GM12878 (cell line): Measurements from ENCODE around the gene FCRL6. TPM values are rescaled to one million over a fixed set of nuclear protein-coding genes. Genes with fewer than 3 reads are reported as not detected.

ENCODE experiments used
- ATAC-seq: fragments of 200-7000 bp; cut with Tn5 transposase; 3 replicates; pipeline ENCODE4 v1.9.1; 2020; ENCODE audit warnings: mild to moderate bottlenecking, moderate library complexity
- BruUV-seq: library from RNA; stranded (reverse); fragments of 400-500 nt; replicated peaks from 2 replicates; lab custom pipeline; 2021; lab: Mats Ljungman, UMichigan
- CTCF ChIA-PET: fragments of 300-600 bp; sonication (Branson Sonifier 250); formaldehyde crosslinking; extraction: SDS; loops from one replicate; lab custom pipeline; 2021; ENCODE audit warnings: inconsistent platforms; lab: Yijun Ruan, JAX
- POLR2A ChIA-PET: fragments of 350-600 bp; formaldehyde crosslinking; extraction: SDS; loops from one replicate; lab custom pipeline; 2021; ENCODE audit warnings: inconsistent platforms; lab: Charles Lee
- RAD21 ChIA-PET: fragments of 300-600 bp; sonication (Branson Sonifier 250); formaldehyde crosslinking; loops from one replicate; lab custom pipeline; 2023; ENCODE audit warnings: antibody characterized with exemption; ENCODE audit not compliant: unreplicated experiment; lab: Charles Lee
- SMC1A ChIA-PET: fragments of 300-600 bp; sonication (Branson Sonifier 250); formaldehyde crosslinking; loops from one replicate; lab custom pipeline; 2023; ENCODE audit not compliant: unreplicated experiment, uncharacterized antibody; lab: Charles Lee
- DNase-seq: peaks from one replicate; pipeline ENCODE4 v3.0.0-alpha.2; 2011; ENCODE audit warnings: low read depth, low spot score
- FAIRE-seq: peaks from 3 replicates; lab custom pipeline; 2011; peaks lifted over from hg19 to GRCh38; lab: Jason Lieb, UNC
- H2AFZ ChIP-seq: 2 replicates; pipeline ENCODE4 v1.6.0; 2011; ENCODE audit warnings: low read depth, low read length, control low read depth; ENCODE audit not compliant: control insufficient read depth
- H3K27ac ChIP-seq: 2 replicates; pipeline ENCODE4 v1.5.1; 2011; ENCODE audit warnings: control low read depth; ENCODE audit not compliant: control insufficient read depth, insufficient read depth
- H3K27me3 ChIP-seq, 2 experiments: replicated peaks in 1 of 2; 2 replicates each; pipeline versions ENCODE4 v1.6.0 to v1.6.1; 2011; ENCODE audit warnings: low read length in 1 of 2; ENCODE audit not compliant: control insufficient read depth in 2 of 2, insufficient read depth in 2 of 2
- H3K36me3 ChIP-seq, 2 experiments: 2 replicates each; pipeline ENCODE4 v1.5.1; 2011; ENCODE audit warnings: low read length in 1 of 2; ENCODE audit not compliant: control insufficient read depth in 2 of 2, insufficient read depth in 2 of 2
- H3K4me1 ChIP-seq: 2 replicates; pipeline ENCODE4 v1.6.1; 2011; ENCODE audit warnings: mild to moderate bottlenecking, low read length, moderate library complexity, mixed read lengths; ENCODE audit not compliant: control insufficient read depth, insufficient read depth
- H3K4me2 ChIP-seq: 2 replicates; pipeline ENCODE4 v1.6.0; 2011; ENCODE audit warnings: control low read depth; ENCODE audit not compliant: control insufficient read depth, insufficient read depth
- H3K4me3 ChIP-seq: fragments of 200-600 bp; sonication (generic); 2 replicates; pipeline ENCODE4 v1.5.1; 2016
- H3K79me2 ChIP-seq: 2 replicates; pipeline ENCODE4 v1.6.0; 2011; ENCODE audit warnings: low read length; ENCODE audit not compliant: control insufficient read depth, insufficient read depth
- H3K9ac ChIP-seq: 2 replicates; pipeline ENCODE4 v1.8.0; 2011; ENCODE audit warnings: low read length, control low read depth, mixed read lengths; ENCODE audit not compliant: control insufficient read depth, insufficient read depth
- H3K9me3 ChIP-seq: replicated peaks from 3 replicates; pipeline ENCODE4 v1.5.1; 2011; ENCODE audit warnings: mild to moderate bottlenecking, low read length; ENCODE audit not compliant: control insufficient read depth, insufficient read depth
- H4K20me1 ChIP-seq: 2 replicates; pipeline ENCODE4 v1.6.0; 2011; ENCODE audit not compliant: control insufficient read depth, insufficient read depth
- BCL11A ChIP-seq: IDR thresholded peaks from 2 replicates; pipeline ENCODE4 v1.6.1; 2011; ENCODE audit warnings: low read depth, low read length
- EP300 ChIP-seq, 2 experiments: fragments of 150-350 bp in 1 of 2; IDR thresholded peaks; 2 replicates each; pipeline ENCODE4 v1.6.1; 2011 to 2012; ENCODE audit warnings: low read depth in 2 of 2, low read length in 2 of 2, borderline replicate concordance in 1 of 2, improper control_type of control experiment in 1 of 2, inconsistent platforms in 1 of 2; ENCODE audit not compliant: control insufficient read depth in 1 of 2
- HSF1 ChIP-seq: fragments of 150-350 bp; IDR thresholded peaks from 2 replicates; pipeline ENCODE4 v1.6.1; 2014; ENCODE audit warnings: mild to moderate bottlenecking, low read depth, low read length
- JUNB ChIP-seq: IDR thresholded peaks from 2 replicates; pipeline ENCODE4 v1.6.1; 2016; ENCODE audit warnings: antibody characterized with exemption, mild to moderate bottlenecking
- JUND ChIP-seq: IDR thresholded peaks from 2 replicates; pipeline ENCODE4 v1.6.1; 2012; ENCODE audit warnings: low read depth, mild to moderate bottlenecking, low read length, improper control_type of control experiment, moderate library complexity
- KAT2A ChIP-seq: conservative IDR thresholded peaks from 2 replicates; pipeline ENCODE4 v1.6.1; 2011; ENCODE audit warnings: low read depth, low read length; ENCODE audit not compliant: control insufficient read depth
- MXI1 ChIP-seq: fragments of 150-350 bp; IDR thresholded peaks from 2 replicates; pipeline ENCODE4 v1.6.1; 2011; ENCODE audit warnings: low read depth, mild to moderate bottlenecking, inconsistent platforms, low read length, improper control_type of control experiment
- MYC ChIP-seq: IDR thresholded peaks from 2 replicates; pipeline ENCODE4 v1.6.1; 2011; ENCODE audit warnings: mild to moderate bottlenecking, low read length, moderate library complexity, inconsistent platforms; ENCODE audit not compliant: insufficient read depth, insufficient replicate concordance, insufficient read length, severe bottlenecking
- RAD51 ChIP-seq: fragments of 450-650 bp; IDR thresholded peaks from 2 replicates; pipeline ENCODE4 v1.6.1; 2016; ENCODE audit warnings: moderate library complexity, mild to moderate bottlenecking, inconsistent platforms
- RBBP5 ChIP-seq: fragments of 200-600 bp; sonication (generic); conservative IDR thresholded peaks from 2 replicates; pipeline ENCODE4 v1.6.1; 2016
- ZNF384 ChIP-seq: IDR thresholded peaks from 2 replicates; pipeline ENCODE4 v1.6.1; 2012; ENCODE audit warnings: low read depth, mild to moderate bottlenecking, low read length, improper control_type of control experiment, borderline replicate concordance
- WGBS: methylation state at CpG from one replicate; pipeline ENCODE4 v1.1.6; 2016; ENCODE audit warnings: low lambda C conversion rate; ENCODE audit not compliant: insufficient replicate concordance, insufficient coverage; ENCODE audit errors: missing lambda C conversion rate; 5-methylcytosine and 5-hydroxymethylcytosine counted together
- in situ Hi-C: fragments of 300-500 bp; cut with MboI; formaldehyde crosslinking; loops from 9 replicates; pipeline ENCODE4 v1.14.3; 2018; ENCODE audit warnings: mixed read lengths
- intact Hi-C: fragments of 100-400 bp; cut with micrococcal nuclease; formaldehyde crosslinking; loops from one replicate; pipeline ENCODE4 v1.14.2; 2022; ENCODE audit not compliant: unreplicated experiment
- polyA plus RNA-seq, 11 experiments: library from polyadenylated mRNA; depleted of rRNA in 4 of 11; unstranded in 6 of 11; stranded (reverse) in 5 of 11; fragments of >200 nt; fragmentation: Nextera tagmentation in 4 of 11; fragmentation: Illumina TruSeq in 1 of 11; extraction: Ambion mirVana in 4 of 11; extraction: Trizol in 1 of 11; gene quantifications; 1 replicate in 1 of 11; 2 replicates in 10 of 11; pipeline versions ENCODE4 v1.2.1 to v1.2.3, GENCODE V29; 2011 to 2016; ENCODE audit warnings: inconsistent platforms in 2 of 11, missing spikeins in 2 of 11, low read depth in 1 of 11
- total RNA-seq, 4 experiments: library from RNA; depleted of rRNA in 3 of 4; stranded (reverse); fragments of >200 nt in 3 of 4; fragmentation: Illumina TruSeq in 1 of 4; extraction: Trizol in 1 of 4; gene quantifications; 2 replicates each; pipeline versions ENCODE4 v1.2.1 to v1.2.3, GENCODE V29; 2013 to 2021
- TF ChIP-seq, protein P1 (sequence below): fragments of 450-650 bp; IDR thresholded peaks from 2 replicates; pipeline ENCODE4 v1.6.1; 2017; ENCODE audit warnings: mild to moderate bottlenecking, low read depth, inconsistent platforms; ENCODE audit not compliant: poor library complexity, severe bottlenecking
- TF ChIP-seq, protein P2 (sequence below): fragments of 450-650 bp; IDR thresholded peaks from 2 replicates; pipeline ENCODE4 v1.6.1; 2016; ENCODE audit warnings: mild to moderate bottlenecking

Gene FCRL6
- total and polyA plus RNA-seq, 10 of the 15 experiments (the other 5 are each of a cell fraction or from before 2014, with no cell fraction given) = 0.04 to 0.16 (median 0.11) TPM; not detected in 7

GRCh38 chr1:159815926-159816325 lies 13.8 kb downstream of the FCRL6 start (continued):
- TF ChIP-seq, protein P1, sequence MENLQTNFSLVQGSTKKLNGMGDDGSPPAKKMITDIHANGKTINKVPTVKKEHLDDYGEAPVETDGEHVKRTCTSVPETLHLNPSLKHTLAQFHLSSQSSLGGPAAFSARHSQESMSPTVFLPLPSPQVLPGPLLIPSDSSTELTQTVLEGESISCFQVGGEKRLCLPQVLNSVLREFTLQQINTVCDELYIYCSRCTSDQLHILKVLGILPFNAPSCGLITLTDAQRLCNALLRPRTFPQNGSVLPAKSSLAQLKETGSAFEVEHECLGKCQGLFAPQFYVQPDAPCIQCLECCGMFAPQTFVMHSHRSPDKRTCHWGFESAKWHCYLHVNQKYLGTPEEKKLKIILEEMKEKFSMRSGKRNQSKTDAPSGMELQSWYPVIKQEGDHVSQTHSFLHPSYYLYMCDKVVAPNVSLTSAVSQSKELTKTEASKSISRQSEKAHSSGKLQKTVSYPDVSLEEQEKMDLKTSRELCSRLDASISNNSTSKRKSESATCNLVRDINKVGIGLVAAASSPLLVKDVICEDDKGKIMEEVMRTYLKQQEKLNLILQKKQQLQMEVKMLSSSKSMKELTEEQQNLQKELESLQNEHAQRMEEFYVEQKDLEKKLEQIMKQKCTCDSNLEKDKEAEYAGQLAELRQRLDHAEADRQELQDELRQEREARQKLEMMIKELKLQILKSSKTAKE = no peak

DNA sequence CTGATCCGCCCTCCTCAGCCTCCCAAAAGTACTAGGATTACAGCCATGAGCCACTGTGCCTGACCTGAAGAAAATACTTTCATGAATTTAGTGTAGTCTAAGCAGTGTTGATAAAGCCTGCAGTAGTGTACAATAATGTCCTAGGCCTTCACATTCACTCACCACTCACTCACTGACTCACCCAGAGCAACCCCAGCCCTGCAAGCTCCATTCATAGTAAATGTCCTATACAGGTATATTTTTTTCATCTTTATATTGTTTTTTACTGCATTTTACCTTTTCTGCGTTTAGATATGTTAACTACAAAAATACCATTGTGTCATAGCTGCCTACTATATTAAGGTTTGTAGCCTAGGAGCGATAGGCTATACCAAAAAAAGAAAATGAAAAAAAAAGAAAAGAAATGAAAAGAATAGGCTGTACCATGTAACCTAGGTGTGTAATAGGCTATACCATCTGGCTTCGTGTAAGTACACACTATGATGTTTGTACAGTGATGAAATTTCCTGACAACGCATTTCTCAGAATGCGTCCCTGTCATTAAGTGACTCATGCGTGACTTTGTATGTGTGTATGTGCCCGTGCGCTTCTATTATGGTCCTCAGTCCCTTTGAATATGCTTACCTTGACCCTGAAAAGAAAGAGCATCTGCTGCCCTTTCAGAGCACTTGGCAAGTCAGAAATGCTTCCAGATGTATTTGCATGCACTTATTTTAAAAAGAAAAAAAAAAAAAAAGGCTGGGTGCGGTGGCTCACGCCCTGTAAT lies 15.3 kb downstream of the FCRL6 start:
- H3K4me1 ChIP-seq = no peaks in the 10 kb centered on the region
- intact Hi-C loops (no loop called here), in situ Hi-C loops (no loop called here)
- H3K27me3 ChIP-seq = no peaks in the 10 kb centered on the region; a peak in 3 of 4 replicates
- no peak overlapping the region for H3K4me3 ChIP-seq
- no peaks in the 10 kb centered on the region for H4K20me1 ChIP-seq
- H3K79me2 ChIP-seq = no peaks in the 10 kb centered on the region
- H3K4me2 ChIP-seq = no peak overlapping the region
- no TSS peak for BruUV-seq
- POLR2A ChIA-PET = no interaction called here
- ATAC-seq (no peak), FAIRE-seq (no peak), DNase-seq (no peak)
- no peak overlapping the region for H3K27ac ChIP-seq
- H3K9ac ChIP-seq = no peak overlapping the region
- no peak overlapping the region for H2AFZ ChIP-seq
- 51% methylated on average over 10 of the region's 11 CpGs for WGBS
- SMC1A ChIA-PET = interaction anchor here (0.8 to 1.2 kb wide), 3 partner anchors 13 to 22 kb away, joined by 3 to 4 read pairs (median 4); partner anchors contain the start of gene FCRL6
- H3K9me3 ChIP-seq = no peaks in the 10 kb centered on the region
- CTCF ChIA-PET = interaction anchor here (0.8 to 2.0 kb wide), 4 partner anchors 18 to 190 kb away, joined by 3 to 5 read pairs (median 4); no protein-coding TSS in a partner anchor
- RAD21 ChIA-PET = interaction anchor here (1.0 to 1.1 kb wide), 2 partner anchors 72 to 187 kb away, joined by 3 to 4 read pairs; no protein-coding TSS in a partner anchor
- H3K36me3 ChIP-seq = no peaks in the 10 kb centered on the region
- TF ChIP-seq MYC (no peak), KAT2A (no peak), BCL11A (no peak), MXI1 (no peak), JUNB (no peak), RBBP5 (no peak), RAD51 (no peak), HSF1 (no peak), ZNF384 (no peak), EP300 (IDR thresholded peaks at IDR 0.05; ENCODE audit: borderline replicate concordance in 1 of 2, control insufficient read depth in 1 of 2, low read depth in 2 of 2, low read length in 2 of 2) (no peak), JUND (no peak)
- TF ChIP-seq, protein P1 = no peak
- TF ChIP-seq, protein P2, sequence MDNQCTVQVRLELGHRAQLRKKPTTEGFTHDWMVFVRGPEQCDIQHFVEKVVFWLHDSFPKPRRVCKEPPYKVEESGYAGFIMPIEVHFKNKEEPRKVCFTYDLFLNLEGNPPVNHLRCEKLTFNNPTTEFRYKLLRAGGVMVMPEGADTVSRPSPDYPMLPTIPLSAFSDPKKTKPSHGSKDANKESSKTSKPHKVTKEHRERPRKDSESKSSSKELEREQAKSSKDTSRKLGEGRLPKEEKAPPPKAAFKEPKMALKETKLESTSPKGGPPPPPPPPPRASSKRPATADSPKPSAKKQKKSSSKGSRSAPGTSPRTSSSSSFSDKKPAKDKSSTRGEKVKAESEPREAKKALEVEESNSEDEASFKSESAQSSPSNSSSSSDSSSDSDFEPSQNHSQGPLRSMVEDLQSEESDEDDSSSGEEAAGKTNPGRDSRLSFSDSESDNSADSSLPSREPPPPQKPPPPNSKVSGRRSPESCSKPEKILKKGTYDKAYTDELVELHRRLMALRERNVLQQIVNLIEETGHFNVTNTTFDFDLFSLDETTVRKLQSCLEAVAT = no peak
